Calu3 (cell line): ENCODE results near the gene NBEA. TPM values are rescaled to one million over a fixed set of nuclear protein-coding genes. Genes with fewer than 3 reads are reported as not detected.

Experiments used
- BruUV-seq: library from RNA; stranded (reverse); fragments of 400-500 nt; replicated peaks from 2 replicates; lab custom pipeline; 2021; lab: Mats Ljungman, UMichigan
- CTCF ChIA-PET: fragments of 300-600 bp; sonication (Branson Sonifier 250); formaldehyde crosslinking; loops from one replicate; lab custom pipeline; 2022; ENCODE audit warnings: antibody characterized with exemption; lab: Charles Lee
- DNase-seq: peaks from one replicate; pipeline ENCODE4 v3.0.0; 2022
- H3K27ac Mint-ChIP-seq: one replicate; pipeline ENCODE4 v1.8.0; 2022; ENCODE audit warnings: mixed read lengths; ENCODE audit not compliant: unreplicated experiment
- H3K27me3 Mint-ChIP-seq: one replicate; pipeline ENCODE4 v1.8.0; 2022; ENCODE audit warnings: mixed read lengths; ENCODE audit not compliant: unreplicated experiment
- H3K36me3 Mint-ChIP-seq: one replicate; pipeline ENCODE4 v1.8.0; 2022; ENCODE audit warnings: mild to moderate bottlenecking, moderate library complexity, mixed read lengths; ENCODE audit not compliant: insufficient read depth, unreplicated experiment
- H3K4me1 Mint-ChIP-seq: one replicate; pipeline ENCODE4 v1.8.0; 2022; ENCODE audit warnings: mild to moderate bottlenecking, low read depth, mixed read lengths; ENCODE audit not compliant: unreplicated experiment
- H3K4me3 Mint-ChIP-seq: one replicate; pipeline ENCODE4 v1.8.0; 2022; ENCODE audit warnings: mild to moderate bottlenecking, low read depth, moderate library complexity, mixed read lengths; ENCODE audit not compliant: unreplicated experiment
- H3K9me3 Mint-ChIP-seq: one replicate; pipeline ENCODE4 v1.8.0; 2022; ENCODE audit warnings: low read depth, mixed read lengths; ENCODE audit not compliant: unreplicated experiment
- intact Hi-C: fragments of 100-400 bp; cut with micrococcal nuclease; formaldehyde crosslinking; loops from one replicate; pipeline ENCODE4 v1.10.0; 2022; ENCODE audit not compliant: unreplicated experiment
- total RNA-seq: library from RNA; stranded (reverse); gene quantifications from 2 replicates; pipeline ENCODE4 v1.2.3, GENCODE V29; 2022
- TF ChIP-seq, protein P1 (sequence below): fragments of 200-600 bp; IDR thresholded peaks from one replicate; pipeline ENCODE4 v1.8.0; 2022; ENCODE audit warnings: antibody characterized with exemption; ENCODE audit not compliant: unreplicated experiment

Gene NBEA
- total RNA-seq, 1 experiment from 2014 or later, result 18.0 TPM

- no peaks in the 10 kb centered on the region for H3K4me1 Mint-ChIP-seq
- CTCF ChIA-PET, result no interaction called here
- H3K4me3 Mint-ChIP-seq, result no peak overlapping the region
- no peaks in the 10 kb centered on the region for H3K27me3 Mint-ChIP-seq
- DNase-seq, result no peak
- H3K36me3 Mint-ChIP-seq, result no peaks in the 10 kb centered on the region
- no peaks in the 10 kb centered on the region for H3K9me3 Mint-ChIP-seq
- no peak overlapping the region for H3K27ac Mint-ChIP-seq
- no TSS peak for BruUV-seq
- TF ChIP-seq, protein P1, sequence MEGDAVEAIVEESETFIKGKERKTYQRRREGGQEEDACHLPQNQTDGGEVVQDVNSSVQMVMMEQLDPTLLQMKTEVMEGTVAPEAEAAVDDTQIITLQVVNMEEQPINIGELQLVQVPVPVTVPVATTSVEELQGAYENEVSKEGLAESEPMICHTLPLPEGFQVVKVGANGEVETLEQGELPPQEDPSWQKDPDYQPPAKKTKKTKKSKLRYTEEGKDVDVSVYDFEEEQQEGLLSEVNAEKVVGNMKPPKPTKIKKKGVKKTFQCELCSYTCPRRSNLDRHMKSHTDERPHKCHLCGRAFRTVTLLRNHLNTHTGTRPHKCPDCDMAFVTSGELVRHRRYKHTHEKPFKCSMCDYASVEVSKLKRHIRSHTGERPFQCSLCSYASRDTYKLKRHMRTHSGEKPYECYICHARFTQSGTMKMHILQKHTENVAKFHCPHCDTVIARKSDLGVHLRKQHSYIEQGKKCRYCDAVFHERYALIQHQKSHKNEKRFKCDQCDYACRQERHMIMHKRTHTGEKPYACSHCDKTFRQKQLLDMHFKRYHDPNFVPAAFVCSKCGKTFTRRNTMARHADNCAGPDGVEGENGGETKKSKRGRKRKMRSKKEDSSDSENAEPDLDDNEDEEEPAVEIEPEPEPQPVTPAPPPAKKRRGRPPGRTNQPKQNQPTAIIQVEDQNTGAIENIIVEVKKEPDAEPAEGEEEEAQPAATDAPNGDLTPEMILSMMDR, result no peak
- intact Hi-C loops, result no loop called here
Measured at GRCh38 chr13:35285677-35286076, 343.6 kb downstream of the NBEA start.

DNA sequence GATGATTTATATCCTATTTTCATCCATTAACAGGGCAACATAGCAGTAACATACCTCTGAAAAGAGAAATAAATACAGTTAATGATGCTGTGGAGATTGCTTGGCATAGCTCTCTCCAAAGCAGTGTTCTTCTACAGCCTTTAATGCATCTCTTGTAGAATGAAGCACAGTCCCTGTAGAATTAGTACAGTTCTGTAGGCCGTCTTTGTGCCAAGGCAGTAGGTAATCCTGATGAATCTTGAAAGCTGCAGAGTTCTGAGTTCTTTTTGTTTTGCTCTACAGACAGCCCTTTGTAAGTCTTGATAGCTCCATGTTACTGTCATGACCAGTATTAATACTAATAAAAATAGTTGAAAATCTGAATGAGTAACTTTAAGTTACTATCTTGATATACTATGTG is 350.3 kb downstream of the NBEA start:
- TF ChIP-seq, protein P1, result no peak
- intact Hi-C loops, result no loop called here
- DNase-seq, result no peak
- no peak overlapping the region for H3K27ac Mint-ChIP-seq
- no TSS peak for BruUV-seq
- CTCF ChIA-PET, result no interaction called here
- H3K4me3 Mint-ChIP-seq, result no peak overlapping the region
- H3K9me3 Mint-ChIP-seq, result no peaks in the 10 kb centered on the region
- no peaks in the 10 kb centered on the region for H3K4me1 Mint-ChIP-seq
- H3K27me3 Mint-ChIP-seq, result no peaks in the 10 kb centered on the region
- H3K36me3 Mint-ChIP-seq, result no peaks in the 10 kb centered on the region

DNA sequence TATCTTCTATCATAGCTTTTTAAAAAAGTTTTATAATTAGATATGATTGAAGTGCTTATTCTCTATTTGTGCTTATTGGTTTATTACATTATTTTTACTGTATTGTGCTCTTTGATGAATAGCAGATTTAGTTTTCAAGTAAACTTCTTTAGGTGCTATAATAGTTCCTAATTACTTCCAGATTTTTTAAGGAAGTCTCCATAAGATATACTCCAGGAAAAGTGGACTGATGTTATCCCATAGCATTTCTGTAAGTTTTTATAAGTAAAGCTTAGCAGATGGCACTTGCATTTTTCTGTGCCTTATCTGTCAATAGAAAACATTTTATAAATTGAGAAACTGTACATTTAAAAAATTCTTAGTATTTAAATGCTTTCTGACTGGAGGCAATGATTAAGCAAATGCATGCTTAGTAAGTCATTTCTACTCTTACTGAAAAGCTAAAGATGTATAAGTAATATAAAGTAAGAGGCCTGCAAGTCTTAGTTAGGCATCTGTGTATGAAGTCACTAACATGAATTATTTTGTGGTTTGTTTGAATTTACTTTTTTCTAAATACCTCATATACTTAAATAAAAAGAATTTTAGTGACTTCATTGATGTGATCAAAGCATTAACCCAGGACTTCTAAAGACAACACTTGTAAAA is 351.6 kb downstream of the NBEA start:
- Mint-ChIP-seq H3K4me1 (no peaks in the 10 kb centered on the region), H3K9me3 (no peaks in the 10 kb centered on the region), H3K27me3 (no peaks in the 10 kb centered on the region), H3K4me3 (no peak overlapping the region), H3K36me3 (no peaks in the 10 kb centered on the region), H3K27ac (no peak overlapping the region)
- TF ChIP-seq, protein P1, result no peak
- intact Hi-C loops, result no loop called here
- DNase-seq, result no peak
- BruUV-seq, result no TSS peak
- CTCF ChIA-PET, result no interaction called here

DNA sequence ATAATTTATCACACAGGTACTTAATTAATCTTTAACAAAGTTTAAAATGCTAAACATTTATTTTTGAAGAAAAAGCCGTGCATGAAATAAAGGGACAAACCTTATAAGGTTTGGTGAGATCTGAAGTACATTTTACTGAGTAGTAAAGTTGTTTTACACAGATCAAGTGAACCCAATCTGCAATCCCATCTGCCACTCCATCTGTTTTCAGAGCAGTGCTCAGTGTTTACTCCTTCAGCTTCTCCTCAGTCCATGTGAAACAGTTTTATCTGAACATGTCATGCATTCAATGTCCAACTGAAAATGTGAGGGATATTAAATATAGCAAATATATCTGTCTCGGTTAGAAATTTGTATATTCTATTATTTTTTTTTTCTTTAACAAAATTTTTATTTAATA is 367.6 kb downstream of the NBEA start:
- H3K9me3 Mint-ChIP-seq, result no peaks in the 10 kb centered on the region
- no TSS peak for BruUV-seq
- TF ChIP-seq, protein P1, result no peak
- H3K4me3 Mint-ChIP-seq, result no peak overlapping the region
- no peaks in the 10 kb centered on the region for H3K36me3 Mint-ChIP-seq
- no peak overlapping the region for H3K27ac Mint-ChIP-seq
- H3K4me1 Mint-ChIP-seq, result no peaks in the 10 kb centered on the region
- no peak for DNase-seq
- H3K27me3 Mint-ChIP-seq, result no peaks in the 10 kb centered on the region
- CTCF ChIA-PET, result no interaction called here
- intact Hi-C loops, result no loop called here
